HFFc6 (cell line): ENCODE measurements around the gene C16orf95. TPM values are rescaled to one million over a fixed set of nuclear protein-coding genes. Genes with fewer than 3 reads are reported as not detected.

Source experiments
- DNase-seq: peaks from one replicate; pipeline ENCODE4 v3.0.0-alpha.2; 2018
- H3K27ac Mint-ChIP-seq: 2 replicates; pipeline ENCODE4 v1.8.0; 2020; ENCODE audit warnings: mild to moderate bottlenecking, mixed read lengths
- H3K27me3 Mint-ChIP-seq: 2 replicates; pipeline ENCODE4 v1.8.0; 2021; ENCODE audit warnings: mild to moderate bottlenecking, moderate library complexity, mixed read lengths; ENCODE audit not compliant: insufficient read depth
- H3K36me3 Mint-ChIP-seq: 2 replicates; pipeline ENCODE4 v1.8.0; 2021; ENCODE audit warnings: low read depth, mixed read lengths
- H3K4me1 Mint-ChIP-seq: 2 replicates; pipeline ENCODE4 v1.8.0; 2020; ENCODE audit warnings: low read depth, mixed read lengths
- H3K4me3 Mint-ChIP-seq: 2 replicates; pipeline ENCODE4 v1.8.0; 2020; ENCODE audit warnings: mild to moderate bottlenecking, moderate library complexity, mixed read lengths
- H3K9me3 Mint-ChIP-seq: 2 replicates; pipeline ENCODE4 v1.8.0; 2020; ENCODE audit warnings: mild to moderate bottlenecking, mixed read lengths
- total RNA-seq, 6 experiments: library from RNA; stranded (reverse); fragmentation: NEBNext Ultra II Directional; extraction: Animal tissue kit (Norgen Biotek cat#: 25700); gene quantifications; 2 replicates in 1 of 6; 3 replicates in 5 of 6; pipeline ENCODE4 v1.2.3, GENCODE V29; 2021
- TF ChIP-seq, protein P1 (sequence below): fragments of 200-600 bp; sonication (generic); IDR thresholded peaks from 2 replicates; pipeline ENCODE4 v1.5.0; 2021; ENCODE audit warnings: antibody characterized with exemption, mild to moderate bottlenecking

The C16orf95 gene
- total RNA-seq, 6 experiments from 2014 or later, result 8.5 to 15.0 (median 11.7) TPM

DNA sequence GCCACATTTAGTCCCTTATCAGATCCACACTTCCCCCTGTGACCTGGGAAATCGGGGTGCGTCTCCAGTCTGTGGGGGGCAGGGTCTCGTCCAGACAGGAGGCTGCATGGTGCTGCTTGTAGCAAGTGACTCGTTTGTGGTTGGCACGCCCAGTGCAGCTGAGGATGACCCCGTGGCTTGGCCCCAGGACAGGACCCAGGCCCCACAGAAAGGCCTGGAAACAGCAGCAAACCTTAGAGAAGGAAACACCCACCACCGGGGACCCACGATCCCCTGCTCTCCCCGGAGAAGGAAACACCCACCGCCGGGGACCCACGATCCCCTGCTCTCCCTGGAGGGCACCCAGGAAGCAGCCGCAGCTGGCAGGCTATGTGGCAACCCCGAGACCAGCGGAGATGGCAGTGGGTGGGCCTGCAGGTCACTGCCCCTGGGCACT lies 8.2 kb upstream of the C16orf95 start:
- Mint-ChIP-seq H3K4me3 (no peak overlapping the region), H3K27ac (no peak overlapping the region), H3K9me3 (no peaks in the 10 kb centered on the region), H3K27me3 (no peaks in the 10 kb centered on the region; the same call in 1 of the 2 replicates), H3K4me1 (peaks cover 18% of the 10 kb centered on the region), H3K36me3 (no peaks in the 10 kb centered on the region)
- DNase-seq, result no peak
- TF ChIP-seq, protein P1, sequence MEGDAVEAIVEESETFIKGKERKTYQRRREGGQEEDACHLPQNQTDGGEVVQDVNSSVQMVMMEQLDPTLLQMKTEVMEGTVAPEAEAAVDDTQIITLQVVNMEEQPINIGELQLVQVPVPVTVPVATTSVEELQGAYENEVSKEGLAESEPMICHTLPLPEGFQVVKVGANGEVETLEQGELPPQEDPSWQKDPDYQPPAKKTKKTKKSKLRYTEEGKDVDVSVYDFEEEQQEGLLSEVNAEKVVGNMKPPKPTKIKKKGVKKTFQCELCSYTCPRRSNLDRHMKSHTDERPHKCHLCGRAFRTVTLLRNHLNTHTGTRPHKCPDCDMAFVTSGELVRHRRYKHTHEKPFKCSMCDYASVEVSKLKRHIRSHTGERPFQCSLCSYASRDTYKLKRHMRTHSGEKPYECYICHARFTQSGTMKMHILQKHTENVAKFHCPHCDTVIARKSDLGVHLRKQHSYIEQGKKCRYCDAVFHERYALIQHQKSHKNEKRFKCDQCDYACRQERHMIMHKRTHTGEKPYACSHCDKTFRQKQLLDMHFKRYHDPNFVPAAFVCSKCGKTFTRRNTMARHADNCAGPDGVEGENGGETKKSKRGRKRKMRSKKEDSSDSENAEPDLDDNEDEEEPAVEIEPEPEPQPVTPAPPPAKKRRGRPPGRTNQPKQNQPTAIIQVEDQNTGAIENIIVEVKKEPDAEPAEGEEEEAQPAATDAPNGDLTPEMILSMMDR, result no peak

DNA sequence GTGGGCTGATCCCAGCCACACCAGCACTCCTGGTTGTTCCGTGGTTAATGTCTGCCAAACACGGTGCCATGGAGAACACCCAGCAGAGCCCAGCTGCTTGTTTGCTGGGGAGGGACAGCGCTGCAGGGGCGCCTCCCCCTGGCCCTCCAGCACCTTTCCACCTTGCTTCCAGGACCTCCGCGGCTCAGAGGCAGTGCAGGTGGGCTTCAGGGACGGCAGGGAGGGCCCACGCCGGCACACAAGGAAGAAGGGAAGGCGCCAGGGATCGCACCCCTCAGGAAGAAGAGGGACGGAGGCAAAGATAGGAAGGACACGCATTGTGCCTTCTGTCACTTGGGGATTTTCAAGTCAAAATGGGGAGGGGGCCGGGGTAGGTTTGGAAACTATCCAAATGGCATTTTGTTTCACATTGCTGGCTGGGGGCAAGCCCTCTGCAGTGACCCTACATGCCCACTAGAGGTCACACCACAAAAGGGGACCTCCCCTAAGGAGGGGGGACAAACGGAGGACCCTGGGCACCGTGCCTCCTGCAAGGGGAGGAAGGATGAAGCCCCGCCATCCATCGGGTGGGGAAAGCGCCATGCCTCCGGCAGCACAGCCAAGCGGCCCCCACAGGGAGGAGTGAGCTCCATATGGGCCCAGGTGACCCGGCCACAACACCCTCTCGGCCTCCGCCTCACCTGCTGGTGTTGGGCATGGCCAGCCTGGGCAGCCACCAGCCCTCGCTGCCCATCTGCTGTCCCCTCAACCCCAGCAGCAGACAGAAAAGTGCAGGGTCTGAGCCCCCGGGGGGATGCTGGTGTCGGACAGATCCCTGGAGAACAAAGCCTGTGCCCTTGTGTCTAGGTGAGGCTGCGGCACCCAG lies 7.5 kb upstream of the C16orf95 start:
- Mint-ChIP-seq H3K4me3 (no peak overlapping the region), H3K9me3 (no peaks in the 10 kb centered on the region), H3K4me1 (peaks cover 18% of the 10 kb centered on the region), H3K27me3 (no peaks in the 10 kb centered on the region; the same call in 1 of the 2 replicates), H3K27ac (no peak overlapping the region), H3K36me3 (no peaks in the 10 kb centered on the region)
- TF ChIP-seq, protein P1, result peak; percentile 91
- DNase-seq, result no peak

DNA sequence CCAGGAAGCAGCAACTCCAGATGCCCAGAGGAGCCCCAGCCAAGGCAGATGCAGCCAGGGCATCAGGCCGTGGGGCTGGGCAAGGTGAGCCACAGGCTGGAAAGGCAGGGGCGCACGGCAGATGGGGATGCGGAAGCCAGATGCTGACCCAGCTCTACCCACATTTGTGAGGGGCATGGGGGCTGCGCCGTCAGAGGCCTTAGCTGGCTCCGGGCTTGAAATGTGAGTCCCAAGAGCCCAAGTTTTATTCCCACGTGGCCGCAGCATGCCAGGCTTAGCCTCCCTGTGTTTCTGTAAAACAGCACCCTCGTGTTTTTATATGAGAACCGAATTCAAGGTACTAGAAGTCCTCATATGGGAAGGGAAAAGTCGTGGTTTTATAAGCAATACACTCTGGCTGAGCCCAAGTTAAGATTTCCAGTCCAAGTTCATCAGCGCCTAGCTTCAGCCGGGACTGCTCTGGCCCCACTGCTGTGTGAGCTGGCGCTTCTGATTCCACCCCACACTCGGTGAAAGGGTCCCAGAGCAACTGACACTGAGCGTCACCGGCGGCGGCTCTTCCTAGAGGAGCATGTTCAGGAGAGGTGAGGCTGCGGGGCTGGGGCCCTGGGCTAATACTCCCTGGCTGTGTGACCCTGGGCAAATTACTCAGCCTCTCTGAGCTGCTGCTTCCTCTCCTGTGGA lies 6.7 kb upstream of the C16orf95 start:
- Mint-ChIP-seq H3K27ac (no peak overlapping the region), H3K9me3 (no peaks in the 10 kb centered on the region), H3K4me3 (no peak overlapping the region), H3K4me1 (peaks cover 22% of the 10 kb centered on the region), H3K36me3 (peaks cover 3% of the 10 kb centered on the region), H3K27me3 (no peaks in the 10 kb centered on the region; the same call in 1 of the 2 replicates)
- TF ChIP-seq, protein P1, result no peak
- no peak for DNase-seq

DNA sequence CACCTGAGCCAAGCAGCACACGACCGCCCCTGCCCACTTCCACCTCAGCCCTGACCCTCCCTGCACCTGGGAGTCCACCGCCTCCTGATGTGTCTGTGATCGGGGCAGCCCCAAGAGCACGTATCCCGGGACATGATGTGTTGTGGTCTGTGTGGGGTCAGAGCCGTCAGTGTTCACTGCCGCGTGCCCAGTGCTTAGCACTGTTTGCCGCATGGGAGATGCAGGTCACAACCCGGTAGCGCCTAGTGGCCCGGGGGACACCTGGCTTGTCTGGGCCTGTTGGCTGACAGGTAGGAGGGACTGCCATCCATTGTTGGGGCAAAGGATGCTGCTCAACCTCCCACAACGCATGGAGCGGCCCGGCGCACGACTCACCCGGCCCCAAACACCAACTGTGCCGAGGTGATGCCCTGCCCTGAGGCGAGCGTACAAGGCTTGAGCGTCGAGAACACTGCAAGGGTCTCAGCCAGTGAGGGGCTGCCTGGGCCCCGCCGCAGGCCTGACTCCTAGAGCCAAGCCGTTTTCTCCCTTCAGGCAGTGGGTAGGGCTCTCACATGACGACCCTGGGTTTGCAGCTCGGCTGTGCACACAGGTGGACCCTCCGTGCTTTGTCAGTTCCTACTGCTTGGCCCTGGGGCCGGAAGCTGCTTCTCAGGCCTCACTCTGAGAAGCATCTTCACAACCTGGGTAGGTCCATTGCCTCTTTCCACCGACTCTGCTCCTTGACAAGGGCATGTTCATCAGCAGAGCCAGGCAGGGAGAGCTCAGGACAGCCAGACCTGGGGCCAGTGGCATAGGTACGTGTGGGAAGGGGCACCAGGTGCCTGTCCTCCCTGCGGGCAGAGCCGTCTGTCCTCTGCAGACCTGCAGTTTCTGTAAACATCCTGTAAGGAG lies 5.9 kb upstream of the C16orf95 start:
- H3K4me3 Mint-ChIP-seq, result no peak overlapping the region
- DNase-seq, result no peak
- H3K27me3 Mint-ChIP-seq, result no peaks in the 10 kb centered on the region; the same call in 1 of the 2 replicates
- H3K36me3 Mint-ChIP-seq, result peaks cover 9% of the 10 kb centered on the region
- TF ChIP-seq, protein P1, result no peak
- H3K9me3 Mint-ChIP-seq, result no peaks in the 10 kb centered on the region
- peaks cover 30% of the 10 kb centered on the region for H3K4me1 Mint-ChIP-seq
- no peak overlapping the region for H3K27ac Mint-ChIP-seq

DNA sequence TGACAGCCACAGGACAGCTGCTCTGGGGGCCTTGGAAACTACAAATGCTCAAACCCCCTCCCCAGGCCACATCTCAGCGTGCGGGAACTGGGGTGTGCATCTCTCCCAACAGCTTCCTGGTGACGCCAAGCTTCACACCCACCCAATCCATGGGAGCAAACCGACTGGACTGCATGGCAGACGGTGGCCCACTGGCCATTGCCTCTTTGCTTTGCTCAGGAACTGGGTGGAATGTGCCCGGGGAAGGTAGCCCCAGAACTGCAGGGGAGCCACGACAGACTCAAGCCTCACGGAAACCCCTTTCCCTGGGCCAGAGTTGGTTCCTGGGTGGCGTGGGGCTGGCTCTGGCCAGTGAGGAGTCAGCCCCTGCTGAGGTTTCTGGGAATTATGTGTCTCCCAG lies 5.2 kb upstream of the C16orf95 start:
- H3K36me3 Mint-ChIP-seq, result peaks cover 14% of the 10 kb centered on the region
- H3K27me3 Mint-ChIP-seq, result peaks cover 3% of the 10 kb centered on the region
- H3K27ac Mint-ChIP-seq, result no peak overlapping the region
- TF ChIP-seq, protein P1, result no peak
- peaks cover 32% of the 10 kb centered on the region for H3K4me1 Mint-ChIP-seq
- H3K4me3 Mint-ChIP-seq, result no peak overlapping the region
- DNase-seq, result no peak
- no peaks in the 10 kb centered on the region for H3K9me3 Mint-ChIP-seq
